ENCODE measurements around the gene DOP1A.
"Not testable (repeated sequence)": the region's sequence is repeated elsewhere in the genome, so short reads cannot be mapped to it uniquely, and the experiment has no call there.

Gene DOP1A

GRCh38 chr6:83153883-83154521, 86.5 kb downstream of the DOP1A start:
- DNase-seq, result no peak

DNA sequence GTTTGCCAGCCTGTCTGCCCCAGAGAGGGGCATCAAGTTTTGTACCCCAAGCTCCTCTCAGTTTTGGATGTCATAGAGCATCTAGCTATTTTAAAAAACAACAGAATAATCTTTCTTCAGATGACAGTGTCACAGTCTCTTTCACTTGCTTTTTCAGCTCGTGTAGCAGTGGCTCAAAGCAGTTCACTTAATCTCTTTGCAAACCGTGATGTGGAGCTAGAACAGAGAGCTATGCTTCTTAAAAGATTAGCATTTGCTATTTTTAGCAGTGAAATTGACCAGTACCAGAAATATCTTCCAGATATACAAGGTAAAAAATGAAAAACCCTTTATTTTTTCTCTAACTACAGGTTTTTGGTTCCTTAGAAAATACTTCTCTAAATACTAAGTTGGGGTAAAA, 88.3 kb downstream of the DOP1A start:
- DNase-seq, result no peak

- no peak for DNase-seq
Observed at GRCh38 chr6:83160167-83160566, 92.7 kb downstream of the DOP1A start.

GRCh38 chr6:83167726-83168278, 100.3 kb downstream of the DOP1A start:
- no peak for DNase-seq

- no peak for DNase-seq
Observed at GRCh38 chr6:83168556-83168955, 101.1 kb downstream of the DOP1A start.

DNA sequence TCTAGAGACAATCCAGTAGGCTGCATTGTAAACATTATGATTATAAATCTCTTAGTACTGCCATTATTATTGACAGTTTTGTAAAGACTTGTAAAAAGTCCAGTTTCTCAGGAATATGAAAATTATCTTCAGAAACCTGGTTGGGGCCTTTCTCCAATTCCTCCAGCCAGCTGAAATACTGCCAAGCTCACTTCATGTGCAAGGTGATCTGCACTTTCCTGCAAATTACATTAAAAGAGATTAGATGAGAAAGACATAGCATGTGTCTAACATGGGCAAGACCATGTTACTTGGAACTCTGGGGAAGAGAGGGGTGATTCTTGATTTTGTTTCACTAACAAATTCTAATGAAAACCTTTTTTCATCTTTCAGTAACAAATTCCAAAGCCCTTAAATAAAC, 101.6 kb downstream of the DOP1A start:
- DNase-seq, result no peak

- no peak for DNase-seq
Observed at GRCh38 chr6:83169511-83169910, 102.0 kb downstream of the DOP1A start.

- DNase-seq, result no peak
Observed at GRCh38 chr6:83176246-83176645, 108.8 kb downstream of the DOP1A start.

GRCh38 chr6:83180426-83180950, 113.0 kb downstream of the DOP1A start:
- no peak for DNase-seq

DNA sequence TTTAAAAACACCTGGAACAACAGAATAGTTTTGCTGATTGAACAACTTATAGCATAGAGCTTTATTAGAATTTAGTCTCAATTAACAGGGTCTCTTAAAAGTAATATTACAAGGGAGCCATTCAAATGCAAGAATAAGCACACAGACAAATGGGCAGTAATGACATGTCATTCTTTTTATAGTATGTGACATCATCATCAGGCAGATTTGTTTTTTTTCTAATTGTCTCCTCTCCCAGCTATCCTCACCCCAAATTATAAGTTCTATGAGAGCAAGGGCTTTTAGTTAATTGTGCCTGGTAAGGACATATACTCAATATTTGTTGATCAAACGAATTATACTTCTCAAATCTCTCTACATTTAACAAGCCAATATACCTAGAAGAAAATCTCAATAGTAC, 114.6 kb downstream of the DOP1A start:
- no peak for DNase-seq

DNA sequence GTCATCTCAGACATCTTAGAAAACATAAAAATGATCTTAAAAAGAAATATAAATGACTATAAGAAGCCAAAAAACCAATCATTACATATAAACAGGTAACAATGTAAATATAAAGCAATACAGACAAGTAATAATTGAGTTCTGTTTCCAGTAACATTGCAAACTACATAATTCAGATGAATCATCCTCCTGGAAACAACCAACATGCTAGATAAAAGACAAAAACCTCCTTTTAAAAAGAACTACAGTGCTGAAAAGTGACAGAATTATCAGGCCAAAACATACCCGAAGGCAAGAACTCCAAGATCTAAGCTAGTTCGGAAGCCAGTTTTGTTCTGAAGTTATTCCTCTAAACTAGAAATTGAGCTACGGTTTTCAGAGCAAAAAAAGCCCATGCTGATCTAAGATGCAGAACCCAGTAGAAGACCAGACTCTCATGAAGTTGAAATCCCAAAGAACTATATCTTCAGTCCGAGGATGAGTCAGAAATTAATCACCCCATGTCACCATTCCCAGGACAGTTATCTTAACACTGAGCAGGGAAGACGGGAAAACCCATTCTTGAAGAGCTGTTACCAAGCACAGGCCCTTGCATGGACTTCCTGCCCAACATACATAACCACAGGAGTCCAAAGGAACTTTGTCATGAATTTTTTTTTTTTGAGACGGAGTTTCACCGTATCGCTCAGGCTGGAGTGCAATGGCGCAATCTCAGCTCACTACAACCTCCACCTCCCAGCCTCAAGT, 115.8 kb downstream of the DOP1A start:
- no peak for DNase-seq

- no peak for DNase-seq
Observed at GRCh38 chr6:83185096-83185495, 117.6 kb downstream of the DOP1A start.

DNA sequence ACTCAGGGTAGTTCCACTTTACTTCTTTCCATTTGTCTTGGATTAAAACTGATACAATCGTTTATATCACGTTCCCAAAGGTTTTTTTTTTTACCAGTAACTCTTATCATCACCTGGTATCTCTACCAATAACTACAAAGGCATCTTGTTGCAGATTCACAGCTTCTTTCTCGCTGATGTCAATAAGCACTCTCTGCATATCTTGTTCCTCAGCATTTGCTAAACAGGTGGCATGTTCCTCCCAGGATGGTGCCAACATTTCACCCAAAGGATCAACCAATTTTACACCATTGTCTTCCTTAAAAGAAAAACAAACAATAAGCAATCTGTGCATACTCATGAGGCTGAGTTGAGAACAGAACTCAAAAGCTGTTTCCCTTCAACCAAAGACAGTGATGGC, 121.0 kb downstream of the DOP1A start:
- no peak for DNase-seq

- DNase-seq, result no peak
Observed at GRCh38 chr6:83190626-83191025, 123.2 kb downstream of the DOP1A start.

DNA sequence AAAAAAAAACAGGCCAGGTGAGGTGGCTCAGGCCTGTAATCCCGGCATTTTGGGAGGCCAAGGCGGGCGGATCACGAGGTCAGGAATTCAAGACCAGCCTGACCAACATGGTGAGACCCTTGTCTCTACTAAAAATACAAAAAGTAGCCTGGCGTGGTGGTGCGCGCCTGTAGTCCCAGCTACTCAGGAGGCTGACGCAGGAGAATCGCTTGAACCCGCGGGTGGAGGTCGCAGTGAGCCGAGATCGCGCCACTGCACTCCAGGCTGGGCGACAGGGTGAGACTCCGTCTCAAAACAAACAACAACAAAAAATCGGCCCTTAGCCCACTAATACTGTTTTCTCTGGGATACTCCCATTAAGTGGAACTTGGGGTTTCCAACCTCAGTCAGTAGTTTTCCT, 124.5 kb downstream of the DOP1A start:
- not testable (repeated sequence) for DNase-seq

- no peak for DNase-seq
Observed at GRCh38 chr6:83192456-83192855, 125.0 kb downstream of the DOP1A start.

DNA sequence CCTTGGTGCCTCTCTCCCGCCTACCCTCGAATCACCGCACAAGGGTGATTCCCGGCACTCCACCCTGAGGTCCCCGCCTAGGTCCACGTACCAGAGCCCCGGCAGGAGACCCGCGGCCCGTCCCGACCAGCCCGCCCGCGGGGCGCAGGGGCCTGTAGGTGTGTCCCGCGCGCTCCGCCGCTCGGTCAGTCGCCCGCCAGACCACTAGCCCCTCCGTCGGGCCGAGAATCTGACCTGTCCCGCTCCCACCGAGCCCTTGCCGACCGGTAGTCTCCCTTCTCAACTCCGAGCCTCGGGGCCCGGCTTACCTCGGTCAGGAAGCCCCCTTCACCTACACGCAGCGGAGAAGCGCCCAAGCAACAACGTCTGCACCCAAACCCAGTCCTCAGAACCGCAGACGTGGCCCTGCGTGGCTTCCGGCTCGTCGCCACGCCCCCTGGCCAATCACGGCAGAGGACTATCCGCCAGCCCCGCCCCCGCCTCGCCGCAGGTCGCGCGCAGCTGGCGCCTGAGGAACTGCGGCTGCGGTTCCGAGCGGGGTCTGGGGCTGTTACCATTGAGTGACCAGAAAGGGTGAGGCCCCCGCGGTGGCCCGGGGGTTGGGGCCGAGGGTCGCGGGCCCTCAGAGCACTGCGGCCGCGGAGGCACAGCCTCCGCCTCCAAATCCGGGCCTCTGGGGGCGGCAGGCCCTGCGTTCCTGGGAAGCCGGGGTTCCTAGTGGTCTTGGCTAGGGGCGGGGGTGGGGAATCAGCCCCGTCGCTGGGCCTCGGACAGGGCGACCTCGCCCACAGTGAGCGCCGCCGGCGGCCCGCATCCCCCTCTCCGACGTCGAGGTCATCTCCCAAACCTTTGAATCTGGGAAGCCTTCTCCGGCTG, 125.6 kb downstream of the DOP1A start, which contains the start of the genes PGM3 and RWDD2A:
TSS of gene PGM3 (minus strand) at position 395 of the 876 bp plus-strand sequence. CDS start 2,253 bp downstream, outside the sequence.
TSS of gene RWDD2A (plus strand) at position 487 of the 876 bp plus-strand sequence. CDS start 1,095 bp downstream, outside the sequence.
- DNase-seq, result peak; percentile 85

GRCh38 chr6:83193747-83194566, 126.5 kb downstream of the DOP1A start:
- DNase-seq, result peak; percentile 6

DNA sequence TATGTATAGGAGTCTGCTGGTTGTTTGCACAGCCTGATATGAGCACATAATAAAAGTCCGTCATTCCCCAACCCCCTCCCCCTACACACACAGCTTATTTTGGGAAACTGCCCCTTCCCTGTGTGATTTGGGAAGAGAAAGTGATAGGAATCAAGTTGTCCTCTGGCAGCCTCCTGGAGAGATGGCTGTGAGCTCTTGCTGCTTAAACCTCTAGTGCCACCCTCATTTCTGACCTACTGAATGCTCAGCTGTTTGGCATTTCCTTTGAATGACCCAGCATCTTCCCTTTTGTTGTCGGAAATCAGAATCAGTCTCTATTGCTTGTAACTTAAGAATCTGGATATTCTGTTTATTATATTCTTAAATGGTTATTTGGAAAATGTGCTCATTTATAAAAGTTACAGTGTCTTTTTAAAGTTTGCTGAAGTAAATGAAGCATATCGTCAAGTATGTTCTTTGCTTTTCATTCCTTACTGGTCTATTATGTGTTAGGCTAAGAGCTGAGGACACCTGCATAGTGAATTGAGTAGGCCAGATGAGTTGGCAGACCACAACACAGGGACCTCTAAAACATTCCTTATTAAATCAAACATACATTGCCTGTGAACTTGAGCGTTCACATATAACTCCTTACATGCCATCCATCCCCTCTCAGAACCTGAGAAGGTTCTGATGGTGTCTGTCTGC, 131.2 kb downstream of the DOP1A start:
- no peak for DNase-seq

DNA sequence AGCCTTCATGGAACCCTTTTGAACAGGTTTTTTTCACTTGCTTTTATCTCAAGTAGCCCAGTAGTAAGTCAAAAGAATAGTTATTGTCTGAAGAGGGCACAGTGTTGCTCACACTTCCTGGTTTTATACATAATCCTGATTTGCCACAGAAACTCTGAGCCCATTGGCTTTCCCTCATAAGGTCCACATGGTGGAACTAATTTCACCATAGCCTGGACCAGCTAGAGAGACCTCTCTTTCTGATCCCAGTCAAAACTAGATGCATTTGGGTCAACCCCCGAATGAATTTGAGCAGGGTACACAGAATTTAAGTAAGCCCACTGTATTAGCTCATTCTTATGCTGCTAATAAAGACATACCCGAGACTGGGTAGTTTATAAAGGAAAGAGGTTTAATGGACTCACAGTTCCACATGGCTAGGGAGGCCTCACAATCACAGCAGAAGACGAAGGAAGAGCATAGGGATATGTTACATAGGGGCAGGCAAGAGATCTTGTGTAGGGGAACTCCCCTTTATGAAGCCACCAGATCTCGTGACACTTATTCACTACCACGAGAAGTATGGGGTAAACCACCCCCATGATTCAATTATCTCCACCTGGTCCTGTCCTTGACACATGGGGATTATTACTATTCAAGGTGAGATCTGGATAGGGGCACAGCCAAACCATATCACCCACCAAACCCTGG, 131.8 kb downstream of the DOP1A start:
- DNase-seq, result no peak

GRCh38 chr6:83199863-83200225, 132.4 kb downstream of the DOP1A start:
- DNase-seq, result no peak

All from stimulated activated CD4-positive, alpha-beta T cell treated with anti-CD3 and anti-CD28 coated beads, Interleukin-12 subunit alpha, Interleukin-12 subunit beta, amount 100 ng/mL, for 4 hours (primary cell).